ENCODE data around the gene SEZ6L. TPM values are rescaled to one million over a fixed set of nuclear protein-coding genes. Genes with fewer than 3 reads are reported as not detected.

SEZ6L gene
- total RNA-seq, 1 donor from 2014 or later = 0.18 TPM

GRCh38 chr22:26383968-26384556 is 214.8 kb downstream of the SEZ6L start:
- peaks cover 3% of the 10 kb centered on the region for H3K9me3 Mint-ChIP-seq
- TF ChIP-seq, protein P1, sequence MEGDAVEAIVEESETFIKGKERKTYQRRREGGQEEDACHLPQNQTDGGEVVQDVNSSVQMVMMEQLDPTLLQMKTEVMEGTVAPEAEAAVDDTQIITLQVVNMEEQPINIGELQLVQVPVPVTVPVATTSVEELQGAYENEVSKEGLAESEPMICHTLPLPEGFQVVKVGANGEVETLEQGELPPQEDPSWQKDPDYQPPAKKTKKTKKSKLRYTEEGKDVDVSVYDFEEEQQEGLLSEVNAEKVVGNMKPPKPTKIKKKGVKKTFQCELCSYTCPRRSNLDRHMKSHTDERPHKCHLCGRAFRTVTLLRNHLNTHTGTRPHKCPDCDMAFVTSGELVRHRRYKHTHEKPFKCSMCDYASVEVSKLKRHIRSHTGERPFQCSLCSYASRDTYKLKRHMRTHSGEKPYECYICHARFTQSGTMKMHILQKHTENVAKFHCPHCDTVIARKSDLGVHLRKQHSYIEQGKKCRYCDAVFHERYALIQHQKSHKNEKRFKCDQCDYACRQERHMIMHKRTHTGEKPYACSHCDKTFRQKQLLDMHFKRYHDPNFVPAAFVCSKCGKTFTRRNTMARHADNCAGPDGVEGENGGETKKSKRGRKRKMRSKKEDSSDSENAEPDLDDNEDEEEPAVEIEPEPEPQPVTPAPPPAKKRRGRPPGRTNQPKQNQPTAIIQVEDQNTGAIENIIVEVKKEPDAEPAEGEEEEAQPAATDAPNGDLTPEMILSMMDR (IDR thresholded peaks at IDR 0.05; ENCODE audit: unreplicated experiment) = no peak
- H3K4me3 Mint-ChIP-seq = no peak overlapping the region
- H3K4me1 Mint-ChIP-seq = no peaks in the 10 kb centered on the region
- no peak for DNase-seq (ENCODE audit: low spot score in 2 of 2, unreplicated experiment in 2 of 2)
- H3K36me3 Mint-ChIP-seq = no peaks in the 10 kb centered on the region
- H3K27ac Mint-ChIP-seq = no peak overlapping the region
- H3K27me3 Mint-ChIP-seq (ENCODE audit: low read depth) = peaks cover 49% of the 10 kb centered on the region

GRCh38 chr22:26385164-26385563 is 215.9 kb downstream of the SEZ6L start:
- DNase-seq (ENCODE audit: low spot score in 2 of 2, unreplicated experiment in 2 of 2) = no peak
- H3K9me3 Mint-ChIP-seq = peaks cover 3% of the 10 kb centered on the region
- no peaks in the 10 kb centered on the region for H3K4me1 Mint-ChIP-seq
- H3K27me3 Mint-ChIP-seq (ENCODE audit: low read depth) = peaks cover 39% of the 10 kb centered on the region
- TF ChIP-seq, protein P1 (IDR thresholded peaks at IDR 0.05; ENCODE audit: unreplicated experiment) = no peak
- H3K36me3 Mint-ChIP-seq = no peaks in the 10 kb centered on the region
- no peak overlapping the region for H3K4me3 Mint-ChIP-seq
- H3K27ac Mint-ChIP-seq = no peak overlapping the region

DNA sequence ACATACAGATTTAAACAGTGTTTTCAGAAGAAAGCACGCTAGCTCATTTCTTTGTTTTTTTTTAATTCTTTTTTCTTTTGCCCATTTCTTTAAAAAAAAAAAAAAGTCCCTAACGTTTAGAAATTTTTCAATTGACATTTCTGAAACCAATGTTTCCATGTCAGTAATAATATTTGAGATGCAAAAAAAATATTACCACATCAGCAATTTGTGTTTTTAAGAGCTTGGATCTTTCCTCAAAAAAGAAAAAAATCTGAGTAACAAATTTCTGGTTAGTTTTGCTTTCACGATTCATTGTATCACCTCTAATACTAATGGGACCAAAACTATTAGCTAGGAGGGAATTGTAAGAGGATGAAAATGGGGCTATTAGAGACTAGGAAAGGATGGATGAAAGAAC is 219.9 kb downstream of the SEZ6L start:
- TF ChIP-seq, protein P1 (IDR thresholded peaks at IDR 0.05; ENCODE audit: unreplicated experiment) = no peak
- no peaks in the 10 kb centered on the region for H3K36me3 Mint-ChIP-seq
- H3K9me3 Mint-ChIP-seq = peaks cover 3% of the 10 kb centered on the region
- no peaks in the 10 kb centered on the region for H3K4me1 Mint-ChIP-seq
- DNase-seq (ENCODE audit: low spot score in 2 of 2, unreplicated experiment in 2 of 2) = no peak
- H3K27ac Mint-ChIP-seq = no peak overlapping the region
- no peak overlapping the region for H3K4me3 Mint-ChIP-seq
- peaks cover 14% of the 10 kb centered on the region for H3K27me3 Mint-ChIP-seq (ENCODE audit: low read depth)

- Mint-ChIP-seq H3K27me3 (ENCODE audit: low read depth) (peaks cover 15% of the 10 kb centered on the region), H3K36me3 (no peaks in the 10 kb centered on the region), H3K4me3 (no peak overlapping the region), H3K9me3 (peaks cover 3% of the 10 kb centered on the region), H3K4me1 (no peaks in the 10 kb centered on the region), H3K27ac (no peak overlapping the region)
- TF ChIP-seq, protein P1 (IDR thresholded peaks at IDR 0.05; ENCODE audit: unreplicated experiment) = no peak
- no peak for DNase-seq (ENCODE audit: low spot score in 2 of 2, unreplicated experiment in 2 of 2)
These were observed 221.8 kb downstream of the SEZ6L start for GRCh38 chr22:26391091-26391490.

DNA sequence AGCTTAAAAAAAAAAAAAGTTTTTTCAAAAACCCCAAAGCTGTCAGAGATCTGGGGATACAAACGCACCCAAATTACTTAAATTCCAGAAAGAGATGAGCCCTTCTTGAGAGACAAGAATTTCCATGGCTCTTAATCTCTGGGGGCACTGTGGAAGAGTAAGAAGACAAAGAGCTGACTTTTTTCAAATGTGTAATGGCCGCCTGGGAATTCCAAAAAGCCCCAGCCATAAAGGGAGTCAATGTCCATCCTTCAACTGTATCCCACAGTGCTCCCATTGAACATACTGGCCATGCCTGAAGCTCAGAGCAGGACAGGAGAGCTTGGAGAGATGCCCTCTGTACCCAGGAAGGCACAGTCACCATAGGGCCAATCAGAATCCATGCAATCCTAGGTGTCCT is 222.4 kb downstream of the SEZ6L start:
- H3K9me3 Mint-ChIP-seq = peaks cover 3% of the 10 kb centered on the region
- H3K4me1 Mint-ChIP-seq = no peaks in the 10 kb centered on the region
- no peak for DNase-seq (ENCODE audit: low spot score in 2 of 2, unreplicated experiment in 2 of 2)
- no peak overlapping the region for H3K4me3 Mint-ChIP-seq
- no peak overlapping the region for H3K27ac Mint-ChIP-seq
- TF ChIP-seq, protein P1 (IDR thresholded peaks at IDR 0.05; ENCODE audit: unreplicated experiment) = no peak
- no peaks in the 10 kb centered on the region for H3K36me3 Mint-ChIP-seq
- peaks cover 13% of the 10 kb centered on the region for H3K27me3 Mint-ChIP-seq (ENCODE audit: low read depth)

- no peak overlapping the region for H3K4me3 Mint-ChIP-seq
- H3K9me3 Mint-ChIP-seq = no peaks in the 10 kb centered on the region
- H3K36me3 Mint-ChIP-seq = no peaks in the 10 kb centered on the region
- H3K27me3 Mint-ChIP-seq (ENCODE audit: low read depth) = peaks cover 21% of the 10 kb centered on the region
- H3K27ac Mint-ChIP-seq = no peak overlapping the region
- no peak for DNase-seq (ENCODE audit: low spot score in 2 of 2, unreplicated experiment in 2 of 2)
- TF ChIP-seq, protein P1 (IDR thresholded peaks at IDR 0.05; ENCODE audit: unreplicated experiment) = no peak
- no peaks in the 10 kb centered on the region for H3K4me1 Mint-ChIP-seq
These were observed 224.7 kb downstream of the SEZ6L start for GRCh38 chr22:26393929-26394328.
